Activated CD8-positive, alpha-beta memory T cell treated with anti-CD3 and anti-CD28 coated beads, Interleukin-2, amount 50 U/mL, for 1 hour (primary cell): ENCODE measurements around the gene MRPS25.
"Not testable (repeated sequence)": the region's sequence is repeated elsewhere in the genome, so short reads cannot be mapped to it uniquely, and the experiment has no call there.

ENCODE experiments used
- DNase-seq: peaks from one replicate; pipeline ENCODE4 v3.0.0-alpha.2; 2020; ENCODE audit errors: extremely low read depth

Gene MRPS25

DNA sequence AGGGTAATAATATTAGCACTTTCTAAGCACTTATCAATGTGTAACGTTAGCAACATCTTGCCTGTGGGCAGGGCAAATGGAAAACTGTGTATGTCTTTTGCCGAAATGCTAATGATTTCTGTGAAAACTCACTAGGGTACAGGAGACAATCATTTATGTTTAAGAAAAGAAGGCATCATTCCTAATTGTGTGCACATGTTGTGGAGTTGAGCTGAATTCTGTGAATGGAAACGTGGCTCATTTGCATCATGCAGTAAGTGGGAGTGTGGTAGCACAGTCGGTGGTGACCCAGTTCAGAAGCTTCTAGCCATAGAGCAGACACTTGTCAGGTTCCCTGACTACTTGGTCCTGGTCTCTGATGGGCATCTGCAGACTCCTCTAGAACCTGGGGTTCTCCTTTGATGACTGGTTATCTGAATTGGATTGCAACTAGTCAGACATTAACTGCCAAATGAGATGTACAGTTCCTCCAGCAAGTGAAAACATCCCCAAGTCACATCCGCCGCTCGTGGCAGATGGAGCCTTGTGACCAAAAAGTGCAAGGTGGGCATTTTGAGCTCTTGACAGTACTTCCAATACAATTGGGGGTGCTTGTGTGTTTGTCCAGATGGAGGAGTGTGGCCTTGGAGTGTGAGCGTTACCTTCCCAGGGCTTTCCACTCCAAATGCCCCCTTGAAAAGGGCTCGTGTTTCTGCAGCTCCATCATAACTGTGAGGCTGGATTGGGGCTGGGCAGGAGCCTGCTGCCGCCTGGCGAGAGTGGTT, 21.5 kb downstream of the MRPS25 start:
- DNase-seq: no peak

DNA sequence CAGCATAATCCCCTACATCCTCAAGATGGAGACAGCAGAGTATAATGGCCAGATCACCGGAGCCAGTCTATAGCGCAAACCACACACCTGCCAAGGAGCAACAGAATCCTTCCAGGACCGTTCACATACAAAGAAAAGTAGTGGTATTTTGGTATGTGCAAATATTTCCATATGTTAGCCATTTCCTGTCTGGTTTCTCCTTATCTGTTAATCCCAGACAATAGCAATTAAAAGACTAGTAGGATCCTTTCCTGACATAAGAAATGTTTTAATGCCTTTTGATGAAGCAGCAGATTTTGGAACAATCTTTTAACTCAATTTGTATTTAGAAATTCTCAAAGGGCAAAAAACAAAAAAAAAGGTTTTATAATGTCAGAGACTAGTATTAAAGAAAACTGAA, 22.2 kb downstream of the MRPS25 start:
- DNase-seq: no peak

DNA sequence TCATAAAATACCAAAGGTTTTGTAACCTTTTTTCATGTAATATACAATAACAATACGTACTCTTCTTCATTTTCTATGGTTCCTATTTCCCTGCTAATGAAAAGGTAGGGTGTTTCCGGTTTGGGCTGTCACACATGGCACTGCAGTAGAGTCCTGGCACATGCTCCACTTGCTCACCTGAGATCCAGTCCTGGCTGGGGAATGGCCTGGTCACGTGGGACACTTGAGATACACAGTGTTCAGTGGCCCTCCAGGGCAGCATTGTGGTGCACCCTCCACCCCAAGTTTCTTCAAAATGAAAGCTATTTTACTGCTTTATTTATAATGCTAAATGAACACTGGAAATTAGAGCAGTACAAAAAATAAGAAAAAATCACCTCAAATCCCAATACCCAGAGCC, 23.2 kb downstream of the MRPS25 start:
- no peak for DNase-seq

DNA sequence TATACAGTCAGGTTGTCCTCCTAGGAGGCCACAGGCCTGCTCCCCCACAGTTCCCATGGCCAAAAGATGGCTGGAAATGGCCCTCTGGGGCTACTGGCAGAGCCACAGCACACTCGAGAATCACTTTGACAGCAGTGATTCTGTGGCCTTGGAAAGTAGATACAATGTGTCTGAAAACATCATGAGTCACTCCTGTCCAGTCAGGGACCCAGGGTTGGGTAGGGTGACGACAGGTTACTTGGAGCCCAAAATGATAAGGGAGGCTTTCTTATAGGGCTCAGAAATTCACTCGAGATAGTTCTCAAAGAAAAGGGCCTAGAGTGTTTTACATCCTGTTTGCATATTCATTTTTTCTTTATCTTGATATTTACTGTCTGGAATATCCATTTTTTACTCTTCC, 24.3 kb downstream of the MRPS25 start:
- DNase-seq: no peak

DNA sequence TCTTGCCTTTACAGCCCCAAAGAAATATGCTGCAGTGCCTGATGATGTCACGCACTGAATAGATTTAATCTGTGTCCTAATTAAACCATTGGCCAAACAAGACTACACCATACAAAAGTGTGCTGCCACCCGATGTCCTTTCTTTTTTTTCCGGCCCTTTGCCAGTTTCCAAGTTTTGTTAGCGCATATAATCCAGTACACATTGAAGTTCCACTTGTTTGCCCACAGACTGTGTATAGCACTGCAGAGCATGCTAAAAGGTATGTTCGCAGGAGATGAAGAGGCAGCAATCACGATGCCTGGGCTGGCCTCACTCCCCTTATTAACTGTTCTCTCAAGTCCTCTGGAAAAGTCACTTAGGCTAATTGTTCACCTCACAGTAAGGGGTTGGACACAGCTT, 26.8 kb downstream of the MRPS25 start:
- DNase-seq: no peak

DNA sequence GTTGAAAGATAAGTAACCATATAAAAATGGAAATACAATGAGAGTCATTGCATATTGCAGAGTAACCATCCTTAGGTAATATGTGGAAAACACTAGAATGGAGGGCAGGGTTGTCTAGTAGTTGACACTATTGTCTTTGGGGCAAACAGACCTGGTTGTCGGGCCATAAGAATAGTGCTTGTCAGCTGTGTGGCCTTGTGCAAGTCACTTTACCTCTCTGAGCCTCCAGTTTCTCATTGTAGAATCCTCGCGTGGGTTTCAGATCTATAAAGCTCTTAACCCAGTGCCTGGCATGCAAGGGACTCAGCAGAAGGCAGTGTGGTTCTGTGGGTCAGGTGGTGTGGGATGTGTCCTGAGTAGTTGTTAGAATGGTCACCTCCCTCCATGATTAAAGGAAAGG, 32.0 kb downstream of the MRPS25 start:
- no peak for DNase-seq

DNA sequence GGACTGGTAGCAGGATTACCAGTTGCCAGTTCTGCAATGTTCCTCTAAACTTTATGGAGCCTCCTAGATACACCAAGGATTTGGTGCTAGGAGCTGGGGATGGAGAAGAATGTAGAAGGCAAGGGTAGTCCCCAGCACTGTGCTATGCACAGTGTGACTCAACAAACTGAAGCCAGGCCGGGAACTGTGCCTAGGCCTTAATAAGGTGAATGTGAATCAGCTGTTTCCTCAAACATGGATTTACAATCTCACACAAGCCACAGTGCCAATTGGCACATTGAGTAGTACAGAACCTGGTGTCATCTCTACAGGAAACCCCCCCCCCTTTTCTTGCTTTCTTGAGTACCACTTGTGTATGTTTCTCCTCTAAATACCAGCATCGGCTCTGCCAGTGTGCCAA, 32.5 kb downstream of the MRPS25 start:
- DNase-seq: no peak

DNA sequence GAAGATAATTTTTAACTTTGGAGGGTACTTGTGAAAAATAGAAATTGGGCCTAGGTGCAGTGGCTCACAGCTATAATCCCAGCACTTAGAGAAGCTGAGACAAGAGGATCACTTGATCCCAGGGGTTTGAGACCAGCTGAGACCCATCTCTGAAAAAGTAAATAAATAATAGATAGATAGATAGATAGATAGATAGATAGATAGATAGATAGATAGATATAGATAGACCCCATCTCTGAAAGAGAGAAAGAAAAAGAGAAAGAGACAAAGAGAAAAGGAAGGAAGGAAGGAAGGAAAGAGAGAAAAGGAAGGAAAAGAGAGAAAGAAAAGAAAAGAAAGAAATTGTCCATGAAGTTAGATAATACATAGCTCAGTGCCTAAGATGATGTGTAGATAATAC, 35.5 kb downstream of the MRPS25 start:
- no peak for DNase-seq

DNA sequence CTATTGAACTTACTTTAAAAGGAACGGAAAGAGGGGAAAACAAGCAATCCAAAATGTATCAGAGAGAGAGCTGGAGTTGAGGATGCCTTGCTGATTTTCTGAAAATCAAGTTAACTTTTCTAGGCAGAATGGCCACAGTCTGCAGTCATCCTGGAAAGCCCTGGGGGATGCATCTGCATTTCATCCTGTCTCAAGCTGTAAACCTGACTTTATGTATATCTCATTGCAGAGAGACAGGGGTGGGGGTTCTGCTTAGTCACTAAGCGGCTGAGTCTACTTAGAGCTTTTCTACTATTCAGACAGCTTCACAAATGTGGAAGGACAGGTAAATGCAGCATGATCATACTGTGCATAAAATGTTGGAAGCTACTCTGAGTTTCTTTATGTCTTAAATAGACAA, 41.4 kb downstream of the MRPS25 start:
- no peak for DNase-seq

DNA sequence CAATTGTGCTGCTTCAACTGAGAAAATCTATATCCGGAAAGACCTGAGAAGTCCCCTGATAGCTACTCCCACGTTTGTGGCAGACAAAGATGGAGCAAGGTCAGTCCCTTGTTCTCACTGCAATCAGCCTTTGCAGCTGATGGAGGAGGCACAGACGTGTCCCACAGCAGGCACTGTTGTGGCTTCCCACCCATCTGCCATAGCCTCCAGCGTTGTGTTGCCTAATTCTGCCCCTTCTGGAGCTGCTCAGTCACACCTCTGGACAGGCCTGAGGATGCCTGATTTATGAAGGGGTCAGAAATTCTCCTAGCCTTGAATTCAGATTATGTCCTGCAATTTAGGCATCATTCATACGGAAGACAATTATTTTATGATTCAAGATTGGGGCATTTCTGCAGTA, 41.9 kb downstream of the MRPS25 start:
- DNase-seq: no peak

DNA sequence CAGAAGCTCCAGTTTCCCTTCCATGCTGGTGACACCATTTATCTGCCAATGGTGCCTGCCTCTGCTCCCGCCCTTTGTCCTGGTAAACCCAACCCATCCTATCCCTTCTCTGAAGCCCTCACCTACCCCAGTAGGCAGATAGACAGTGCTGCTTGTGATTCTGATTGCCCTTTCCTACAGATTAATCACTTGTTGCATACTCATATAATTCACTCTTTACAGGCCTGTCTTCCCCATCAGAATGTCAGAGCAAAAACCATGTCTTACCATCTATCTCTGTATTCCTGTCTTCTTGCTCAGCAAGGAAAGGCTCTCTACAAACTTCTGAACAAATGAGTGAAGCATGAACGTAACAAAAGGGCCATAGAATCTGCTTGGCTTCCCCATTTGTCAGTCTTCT, 47.9 kb downstream of the MRPS25 start:
- no peak for DNase-seq

DNA sequence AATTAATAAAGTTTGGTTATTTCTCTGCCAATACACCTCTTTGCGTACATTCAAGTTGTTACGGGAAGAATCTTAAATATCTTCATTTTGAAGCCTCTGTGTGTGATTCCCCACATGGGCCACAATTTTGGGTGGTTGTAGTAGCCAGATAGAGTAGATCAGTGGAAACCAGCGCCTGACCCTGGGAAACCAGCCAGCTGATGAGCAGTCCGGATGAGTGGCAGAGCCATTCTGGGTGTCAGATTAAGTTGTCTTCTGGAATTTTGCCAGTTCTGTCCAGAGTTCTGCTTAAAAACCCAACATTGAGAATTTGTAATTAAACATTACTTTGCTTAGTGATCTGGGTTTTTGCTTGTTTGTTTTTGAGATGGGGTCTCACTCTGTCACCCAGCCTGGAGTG, 49.7 kb downstream of the MRPS25 start:
- no peak for DNase-seq

DNA sequence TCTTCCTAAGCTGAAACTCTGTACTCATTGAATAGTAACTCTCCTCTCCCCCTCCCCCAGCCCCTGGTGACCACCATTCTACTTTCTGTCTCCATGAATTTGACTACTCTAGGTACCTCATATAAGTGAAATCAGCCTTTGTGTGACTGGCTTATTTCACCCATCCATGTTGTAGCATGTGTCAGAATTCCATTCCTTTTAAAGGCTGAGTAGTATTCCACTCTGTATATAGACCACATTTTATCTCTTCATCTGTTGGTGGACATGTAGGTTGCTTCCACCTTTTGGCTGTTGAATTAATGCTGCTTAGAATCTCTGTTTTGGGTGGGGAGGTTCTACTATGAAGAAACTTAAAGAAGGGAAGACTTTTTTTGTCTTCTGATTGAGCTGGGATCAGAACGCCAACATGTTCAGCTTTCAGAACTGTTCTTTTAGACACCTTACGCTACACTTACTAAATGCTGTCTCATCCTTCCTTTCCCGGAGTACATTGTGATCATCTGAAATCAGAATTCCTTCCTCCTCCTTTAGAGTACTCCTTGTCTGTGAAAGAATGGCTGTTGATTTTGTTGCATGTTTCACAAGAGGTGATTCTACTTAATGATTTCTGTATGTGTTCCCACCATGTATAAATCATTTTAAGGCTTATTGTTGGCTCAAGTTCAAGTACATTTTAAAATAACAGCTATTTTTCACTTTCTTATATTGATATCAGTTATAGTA, 50.3 kb downstream of the MRPS25 start:
- DNase-seq: no peak

DNA sequence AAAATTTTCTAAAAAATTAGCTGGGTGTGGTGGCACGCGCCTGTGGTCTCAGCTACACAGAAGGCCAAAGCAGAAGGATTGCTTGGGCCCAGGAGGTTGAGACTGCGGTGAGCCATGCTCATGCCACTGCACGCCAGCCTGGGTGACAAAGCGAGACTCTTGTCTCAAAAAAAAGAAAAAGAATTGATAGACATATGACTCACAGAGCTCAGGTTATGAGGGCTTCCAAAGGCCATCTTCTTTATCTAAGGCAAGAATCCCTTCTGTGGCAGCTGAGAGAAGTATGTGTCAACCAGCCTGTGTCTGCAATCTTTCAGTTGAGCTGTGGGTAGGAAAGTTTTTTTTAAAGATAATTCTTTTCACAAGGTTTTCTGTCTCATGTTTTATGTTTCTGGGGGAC, 53.9 kb downstream of the MRPS25 start:
- no peak for DNase-seq

DNA sequence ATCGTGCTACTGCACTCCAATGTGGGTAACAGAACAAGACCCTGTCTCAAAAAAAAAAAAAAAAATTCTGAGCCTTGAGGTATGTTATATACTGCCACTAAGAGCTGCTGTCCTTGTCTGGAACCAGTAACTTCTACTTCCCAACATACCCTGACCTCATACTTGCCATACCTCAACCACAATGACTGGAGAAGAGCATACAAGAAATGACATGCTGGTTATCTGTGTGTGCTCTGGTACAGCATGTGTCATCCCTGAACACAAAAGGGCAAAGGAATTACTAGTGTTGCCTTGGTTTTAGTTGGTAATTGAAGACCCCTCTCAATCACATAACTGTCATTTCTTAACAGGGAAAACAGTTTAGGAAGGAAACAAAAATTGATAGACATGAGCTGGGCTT, 54.5 kb downstream of the MRPS25 start:
- no peak for DNase-seq

DNA sequence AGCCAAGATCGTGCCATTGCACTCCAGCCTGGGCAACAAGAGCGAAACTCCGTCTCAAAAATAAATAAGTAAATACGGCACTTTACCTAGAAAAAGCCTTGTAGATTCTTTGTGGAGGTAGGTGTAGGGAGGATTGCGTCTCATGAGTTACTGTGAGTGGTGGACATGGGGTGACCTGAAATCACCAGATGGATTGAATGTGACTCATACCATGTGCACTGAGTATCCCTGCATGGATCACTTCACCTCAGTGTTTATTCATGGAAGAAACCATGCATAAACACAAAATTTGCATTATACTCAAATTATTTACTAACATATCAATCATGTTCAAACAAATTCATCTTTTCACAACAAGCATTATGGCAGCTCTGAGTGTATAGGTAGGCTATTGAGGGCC, 55.9 kb downstream of the MRPS25 start:
- no peak for DNase-seq

DNA sequence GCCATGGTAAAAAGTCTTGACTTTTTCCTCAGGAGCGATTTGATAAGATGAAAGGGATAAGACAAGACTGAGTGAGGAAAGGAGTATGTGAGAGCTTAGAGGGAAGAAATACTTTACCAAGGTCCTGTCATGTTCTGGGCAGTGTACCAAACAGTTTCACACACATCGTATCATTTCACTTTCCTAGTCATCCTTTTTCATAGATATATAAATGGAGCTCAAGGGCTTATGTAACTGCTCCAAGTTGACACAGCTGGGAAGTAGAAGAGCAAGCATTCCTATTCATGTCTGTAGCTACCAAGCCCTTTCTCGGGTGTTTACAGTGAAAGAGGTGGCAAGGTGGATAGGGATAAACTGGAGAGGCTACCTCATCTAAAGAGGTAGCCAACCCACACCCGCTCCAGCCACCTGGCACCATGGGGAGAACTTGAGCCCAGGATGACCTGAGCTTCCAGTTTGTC, 57.4 kb downstream of the MRPS25 start:
- DNase-seq: no peak

DNA sequence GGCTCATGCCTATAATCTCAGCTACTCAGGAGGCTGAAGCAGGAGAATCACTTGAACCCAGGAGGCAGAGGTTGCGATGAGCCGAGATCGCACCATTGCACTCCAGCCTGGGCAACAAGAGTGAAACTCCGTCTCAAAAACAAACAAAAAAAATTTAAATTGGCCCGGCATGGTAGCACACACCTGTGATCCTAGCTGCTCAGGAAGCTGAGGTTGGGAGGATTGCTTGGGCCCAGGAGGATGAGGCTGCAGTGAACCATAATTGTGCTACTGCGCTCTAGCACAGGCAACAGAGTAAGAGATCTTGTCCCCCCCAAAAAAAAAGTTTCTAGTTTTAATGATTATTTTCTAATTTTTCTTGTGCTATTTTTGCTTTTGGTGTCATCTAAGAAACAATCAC, 65.9 kb downstream of the MRPS25 start:
- not testable (repeated sequence) for DNase-seq
